ENCODE measurements around the gene LILRB3.
"Not testable (repeated sequence)": the region's sequence is repeated elsewhere in the genome, so short reads cannot be mapped to it uniquely, and the experiment has no call there.

The LILRB3 gene

DNA sequence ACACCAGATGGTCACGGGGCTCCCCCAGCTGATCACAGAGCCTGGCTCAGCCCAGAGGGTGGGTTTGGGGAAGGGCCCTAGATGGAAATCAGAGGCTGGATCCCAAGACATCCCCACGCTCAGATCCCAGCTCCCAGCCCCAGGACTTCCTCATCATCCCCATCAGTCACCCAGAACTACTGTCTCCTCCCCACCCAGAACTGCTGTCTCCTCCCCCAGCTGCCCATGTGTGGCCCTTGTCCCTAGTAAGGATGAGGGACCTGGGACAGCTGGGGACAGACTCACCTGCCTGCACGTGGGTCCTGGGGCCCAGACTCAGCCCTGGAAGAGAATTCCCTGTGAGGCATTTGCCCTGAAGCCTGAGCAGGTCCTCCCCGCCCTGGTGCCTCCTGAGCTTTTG is 19.4 kb upstream of the LILRB3 start:
- DNase-seq, result not testable (repeated sequence)

DNA sequence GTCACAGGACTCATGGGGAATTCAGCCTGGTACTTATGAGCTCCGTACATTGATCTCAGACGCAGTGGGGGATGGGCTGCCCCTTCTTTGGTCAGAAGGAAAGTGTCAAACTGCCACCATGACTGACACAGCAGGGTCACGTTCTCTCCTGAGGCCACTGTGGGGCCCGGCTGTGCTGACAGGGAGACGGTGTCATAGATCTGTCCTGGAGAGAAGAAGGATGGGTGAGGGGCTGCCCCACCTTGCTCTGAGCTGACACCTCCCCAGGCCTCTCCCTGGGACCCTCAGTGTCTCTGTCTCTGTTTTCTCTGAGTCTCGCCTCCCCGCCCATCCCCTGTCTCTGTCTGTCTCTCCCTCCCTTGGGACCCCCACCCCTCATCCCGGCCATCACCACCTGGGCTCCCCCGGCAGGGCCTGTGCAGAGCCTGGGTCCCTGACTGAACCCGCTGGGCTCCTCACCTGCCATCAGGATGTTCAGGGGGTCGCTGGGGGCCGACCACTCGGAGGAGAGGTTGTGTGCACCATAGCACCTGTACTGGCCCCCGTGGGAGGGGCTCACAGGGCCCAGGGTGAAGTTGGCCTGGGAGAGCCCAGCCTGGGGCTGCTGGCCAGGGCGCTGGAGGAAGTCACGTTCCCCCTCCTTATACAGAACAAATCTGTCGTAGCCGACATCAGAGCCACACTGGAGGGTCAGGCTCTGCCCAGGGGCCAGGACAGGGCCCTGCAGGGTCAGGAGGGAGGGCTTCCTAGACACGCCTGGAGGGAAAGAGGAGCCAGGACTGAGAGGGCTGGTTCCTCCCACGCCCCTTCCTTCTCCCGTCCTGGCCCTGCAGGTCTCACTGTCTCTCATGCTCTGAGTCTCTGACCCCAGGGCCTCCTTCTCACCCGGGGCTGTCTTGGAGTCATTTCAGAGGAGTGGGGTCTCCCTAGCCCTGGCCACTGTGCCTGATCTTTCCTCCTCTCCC is 17.8 kb upstream of the LILRB3 start:
- DNase-seq, result not testable (repeated sequence)

GRCh38 chr19:54239491-54240371 is 16.9 kb upstream of the LILRB3 start:
- not testable (repeated sequence) for DNase-seq

- DNase-seq, result no peak
These were observed 11.1 kb upstream of the LILRB3 start for GRCh38 chr19:54233941-54234340.

DNA sequence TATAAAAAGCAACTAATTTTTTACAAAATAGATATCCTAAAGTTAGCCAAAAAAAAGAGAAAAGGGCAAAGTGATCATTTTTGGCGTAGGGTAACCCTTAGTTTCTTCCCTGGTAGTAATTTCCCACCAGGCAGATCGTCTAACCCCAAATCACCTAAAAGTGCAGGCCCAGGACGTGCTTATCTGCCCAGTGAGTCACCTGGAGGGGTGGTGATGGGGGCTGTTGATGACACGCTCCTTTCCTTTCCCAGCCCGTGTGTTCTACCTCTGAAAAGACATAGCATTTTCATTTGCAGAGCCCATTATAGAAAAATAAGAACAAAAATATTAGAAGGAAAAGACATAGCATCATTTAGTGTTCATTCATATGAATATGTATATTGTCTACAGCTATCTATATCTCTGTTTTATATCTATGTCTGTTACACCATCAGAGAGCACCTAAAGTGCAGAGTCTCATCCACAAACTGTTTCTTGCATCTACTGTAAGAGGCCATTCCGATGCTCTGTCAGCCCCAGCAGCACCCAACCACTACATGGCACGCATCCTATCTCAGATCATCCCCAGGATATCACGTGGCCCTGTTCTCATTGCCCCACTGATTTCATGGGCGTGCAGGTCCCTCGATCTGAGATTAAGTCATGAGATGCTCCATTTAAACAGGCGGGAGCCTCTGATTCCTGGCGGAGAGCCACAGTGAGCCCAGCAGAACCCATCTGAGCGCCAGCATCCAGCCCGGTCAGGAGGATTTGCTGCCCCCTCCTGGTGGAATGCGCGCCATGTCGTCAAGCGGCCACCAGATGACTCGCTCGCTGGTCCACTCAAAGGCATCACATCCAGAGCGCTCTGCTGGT is 8.5 kb upstream of the LILRB3 start:
- DNase-seq, result peak; percentile 61

GRCh38 chr19:54230031-54230430 is 7.2 kb upstream of the LILRB3 start:
- no peak for DNase-seq

GRCh38 chr19:54229146-54229545 is 6.3 kb upstream of the LILRB3 start:
- no peak for DNase-seq

- DNase-seq, result not testable (repeated sequence)
These were observed 1.8 kb upstream of the LILRB3 start for GRCh38 chr19:54224619-54225018.

- DNase-seq, result not testable (repeated sequence)
These were observed 1.1 kb upstream of the LILRB3 start for GRCh38 chr19:54223937-54224281.

DNA sequence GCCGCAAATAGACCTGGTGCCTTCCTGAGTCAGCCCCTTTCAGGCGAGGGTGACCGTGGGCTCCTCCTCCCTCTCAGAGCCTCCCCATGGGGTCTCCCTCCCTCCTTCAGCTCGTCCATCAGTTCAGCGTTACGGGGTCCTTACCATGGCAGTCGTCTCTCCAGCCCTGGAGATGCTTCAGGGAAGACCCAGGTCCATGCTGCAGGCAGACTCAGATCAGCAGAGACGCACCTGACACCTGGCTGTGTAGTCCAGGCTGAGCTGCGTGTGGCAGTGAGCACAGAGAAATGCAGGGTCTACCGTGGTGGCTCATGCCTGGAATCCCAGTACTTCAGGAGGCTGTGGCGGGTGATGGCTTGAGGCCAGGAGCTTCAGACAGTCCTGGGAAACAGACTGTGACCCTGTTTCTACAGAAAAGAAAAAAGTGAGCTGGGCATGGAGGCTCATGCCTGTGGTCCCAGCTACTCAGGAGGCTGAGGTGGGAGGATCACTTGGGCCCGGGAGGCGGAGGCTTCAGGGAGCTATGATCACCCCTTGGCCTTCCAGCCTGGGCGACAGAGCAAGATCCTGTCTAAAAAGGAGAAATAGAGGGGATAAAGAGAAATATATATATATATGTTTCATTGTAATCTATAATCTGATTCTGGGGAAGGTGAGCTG is 600 bp upstream of the LILRB3 start:
- not testable (repeated sequence) for DNase-seq

DNA sequence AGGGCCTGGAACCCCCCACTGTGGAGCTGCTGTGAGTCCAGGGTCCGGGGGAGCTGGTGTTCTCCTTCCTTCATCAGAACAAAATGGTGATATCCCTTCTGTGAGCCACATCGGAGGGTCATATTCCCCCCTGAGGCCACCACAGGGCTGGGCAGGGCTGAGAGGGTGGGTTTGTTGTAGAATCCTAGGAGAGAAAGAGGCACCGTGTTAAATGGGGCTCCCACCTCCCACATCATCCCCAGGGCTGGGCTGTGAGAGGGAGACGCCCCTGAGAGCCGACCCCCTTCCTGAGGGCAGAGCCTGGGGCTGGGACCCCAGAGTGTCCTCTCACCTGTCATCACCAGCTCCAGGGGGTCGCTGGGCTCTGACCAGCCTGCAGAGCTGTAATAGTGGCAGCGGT is 860 bp downstream of the LILRB3 start:
- not testable (repeated sequence) for DNase-seq

GRCh38 chr19:54219702-54220101 is 3.1 kb downstream of the LILRB3 start:
- not testable (repeated sequence) for DNase-seq

DNA sequence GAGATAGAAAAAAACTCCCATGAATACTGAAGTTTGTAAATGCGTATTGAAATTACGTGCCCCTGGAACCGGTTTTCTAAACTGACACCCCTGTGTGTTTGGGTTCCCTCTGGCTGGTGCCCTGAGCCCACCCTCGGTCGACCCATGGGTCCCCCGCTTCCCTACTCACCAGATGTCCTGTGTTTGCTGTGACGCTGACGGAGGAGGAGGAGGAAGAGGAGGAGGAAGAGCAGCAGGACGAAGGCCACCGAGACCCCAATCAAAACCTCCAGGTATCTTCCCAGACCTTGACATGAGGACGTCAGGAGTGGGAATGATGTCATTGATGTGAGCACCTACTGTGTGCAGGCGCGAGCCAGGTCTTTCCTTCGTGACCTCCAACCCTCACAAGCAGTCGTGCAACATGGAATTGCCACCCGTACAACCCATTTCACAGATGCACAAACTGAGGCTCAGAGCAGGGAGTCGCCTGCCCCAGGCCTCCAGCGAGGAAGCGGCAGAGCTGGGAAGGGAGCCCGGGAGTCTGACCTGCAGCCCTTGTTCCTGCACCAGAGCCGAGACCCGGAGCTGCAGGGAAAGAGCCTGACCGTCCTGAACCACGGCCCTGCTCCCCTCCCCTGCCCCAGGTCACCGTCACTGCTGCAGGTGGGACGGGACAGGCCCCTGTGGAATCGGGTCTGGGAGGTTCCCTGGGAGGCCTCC is 3.7 kb downstream of the LILRB3 start:
- DNase-seq, result no peak

DNA sequence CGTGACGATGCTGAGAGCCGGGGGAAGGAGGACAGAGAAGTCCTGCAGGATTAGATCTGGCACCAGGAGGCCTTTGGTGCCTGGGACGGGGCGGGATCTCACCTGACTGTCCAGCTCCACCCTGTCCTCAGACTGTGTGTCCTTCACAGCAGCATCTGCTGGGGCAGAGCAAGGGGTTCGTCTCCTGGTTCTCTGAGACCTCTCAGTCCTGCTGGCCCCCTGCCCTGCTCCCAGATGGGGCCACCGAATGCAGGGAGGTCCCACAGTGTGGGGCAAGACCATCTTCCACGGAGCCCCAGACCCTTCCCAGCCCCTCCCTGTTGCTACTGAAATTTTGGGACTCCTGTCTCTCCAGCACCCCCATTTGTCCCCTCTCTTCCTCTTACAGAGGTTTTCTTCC is 4.5 kb downstream of the LILRB3 start:
- no peak for DNase-seq

DNA sequence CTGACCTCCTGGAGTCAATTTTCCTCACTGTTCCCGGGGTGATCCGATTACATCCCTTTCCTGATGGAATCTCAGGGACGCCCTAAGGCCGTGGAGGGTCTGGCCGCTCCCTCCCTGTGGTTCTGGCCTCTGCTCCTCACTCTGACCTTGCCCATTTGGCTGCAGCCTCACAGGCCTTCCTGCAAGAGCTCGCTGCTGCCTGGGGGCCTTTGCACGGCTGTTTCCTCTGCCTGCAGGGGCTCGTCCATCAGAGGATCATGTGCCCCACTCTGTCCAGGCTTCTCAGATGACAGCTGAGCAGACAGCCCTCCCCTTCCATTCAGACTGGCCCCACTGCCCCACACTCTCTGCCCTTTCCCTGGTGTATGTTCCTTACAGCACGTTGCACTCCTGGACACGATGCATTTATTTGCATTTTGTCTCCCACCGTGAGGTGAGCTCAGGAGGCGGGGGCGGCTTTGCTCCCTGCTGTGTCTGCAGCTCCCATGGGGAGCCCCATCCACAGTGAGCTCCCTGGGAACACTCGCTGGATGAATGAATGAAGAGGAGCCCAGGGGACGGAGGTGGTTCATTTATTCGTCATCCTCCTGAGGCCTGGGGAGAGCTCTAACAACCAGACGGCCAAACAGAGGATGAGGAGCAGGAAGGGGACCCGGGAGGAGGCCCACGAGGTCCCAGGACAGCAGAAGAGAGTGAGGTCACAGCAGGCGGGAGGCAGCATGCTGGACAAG is 5.1 kb downstream of the LILRB3 start:
- not testable (repeated sequence) for DNase-seq

DNA sequence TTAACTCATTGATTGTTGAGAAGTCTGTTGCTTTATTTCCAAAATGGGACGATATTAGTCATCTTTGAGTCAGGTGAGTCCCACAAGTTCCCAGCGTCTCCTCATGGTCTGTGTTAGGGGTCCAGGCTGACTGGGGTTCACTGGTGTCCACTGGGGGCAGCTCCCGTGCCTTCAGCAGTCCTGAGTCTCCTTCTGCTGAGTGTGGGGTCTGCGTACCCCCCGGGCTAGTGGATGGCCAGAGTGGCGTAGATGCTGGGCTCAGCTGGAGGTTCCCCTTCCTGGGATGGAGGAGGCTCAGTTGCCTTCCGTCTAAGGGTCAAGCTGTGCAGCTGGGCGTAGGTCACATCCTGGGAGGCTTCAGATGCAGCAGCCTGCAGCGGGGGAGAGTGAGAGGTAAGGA is 5.9 kb downstream of the LILRB3 start:
- no peak for DNase-seq

DNA sequence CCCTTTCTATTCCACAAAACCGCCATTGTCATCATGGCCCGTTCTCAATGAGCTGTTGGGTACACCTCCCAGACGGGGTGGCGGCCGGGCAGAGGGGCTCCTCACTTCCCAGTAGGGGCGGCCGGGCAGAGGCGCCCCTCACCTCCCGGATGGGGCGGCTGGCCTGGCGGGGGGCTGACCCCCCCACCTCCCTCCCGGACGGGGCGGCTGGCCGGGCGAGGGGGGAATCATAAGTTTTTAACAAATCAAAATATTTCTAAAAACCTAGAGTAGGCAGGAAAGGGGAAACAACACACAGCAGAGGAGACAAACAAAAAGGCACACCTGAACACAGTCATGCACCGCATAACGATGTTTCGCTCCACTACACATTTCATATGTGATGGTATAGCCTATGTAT is 8.1 kb downstream of the LILRB3 start:
- not testable (repeated sequence) for DNase-seq

DNA sequence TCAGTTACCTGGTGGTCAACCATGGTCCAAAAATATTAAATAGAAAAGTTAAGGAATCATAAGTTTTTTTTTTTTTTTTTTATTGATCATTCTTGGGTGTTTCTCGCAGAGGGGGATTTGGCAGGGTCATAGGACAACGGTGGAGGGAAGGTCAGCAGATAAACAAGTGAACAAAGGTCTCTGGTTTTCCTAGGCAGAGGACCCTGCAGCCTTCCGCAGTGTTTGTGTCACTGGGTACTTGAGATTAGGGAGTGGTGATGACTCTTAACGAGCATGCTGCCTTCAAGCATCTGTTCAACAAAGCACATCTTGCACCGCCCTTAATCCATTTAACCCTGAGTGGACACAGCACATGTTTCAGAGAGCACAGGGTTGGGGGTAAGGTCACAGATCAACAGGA is 8.6 kb downstream of the LILRB3 start:
- DNase-seq, result not testable (repeated sequence)

- no peak for DNase-seq
These were observed 11.6 kb downstream of the LILRB3 start for GRCh38 chr19:54211235-54211634.

DNA sequence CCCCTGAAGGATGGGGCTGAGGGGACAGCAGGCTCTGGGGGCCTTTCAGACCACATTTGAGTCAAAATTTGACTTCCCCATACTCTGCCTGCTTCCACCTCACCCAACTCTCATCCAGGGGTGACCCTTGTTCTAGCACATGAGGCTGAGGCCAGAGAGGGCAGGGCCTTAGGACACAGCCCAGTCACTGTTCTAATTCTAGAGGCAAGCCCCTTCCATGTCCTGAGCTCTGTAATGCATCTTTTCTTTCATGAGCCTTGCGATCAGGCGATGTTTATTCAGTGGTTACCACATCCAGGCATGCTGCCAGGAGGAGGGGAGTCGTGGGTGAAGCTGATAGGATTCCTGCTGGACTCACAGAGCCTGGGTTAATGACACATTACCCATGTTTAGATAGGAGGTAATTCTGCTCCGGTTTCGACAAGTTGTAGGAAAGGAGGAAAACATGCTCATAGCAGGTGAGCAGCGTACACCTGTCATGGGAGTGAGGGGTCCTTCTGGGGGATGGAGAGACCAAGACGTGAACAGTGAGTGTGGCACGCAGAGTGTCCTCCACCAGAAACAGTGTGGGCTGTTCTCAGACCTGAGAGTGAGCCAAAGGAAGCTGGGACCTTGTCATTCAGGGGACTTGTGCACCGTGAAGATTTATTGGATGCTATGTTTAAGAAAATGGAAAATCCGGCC is 12.9 kb downstream of the LILRB3 start:
- peak; percentile 81 for DNase-seq
